ENCODE results near the gene TMEM191C.
"Not testable (repeated sequence)": the region's sequence is repeated elsewhere in the genome, so short reads cannot be mapped to it uniquely, and the experiment has no call there.

Gene TMEM191C

GRCh38 chr22:21512022-21512421 is 44.8 kb downstream of the TMEM191C start:
- FAIRE-seq; DNase-seq (ENCODE audit: insufficient read length, low spot score): not testable (repeated sequence)

- not testable (repeated sequence) for DNase-seq (ENCODE audit: insufficient read length, low spot score); FAIRE-seq
Observed at GRCh38 chr22:21514117-21514516, 46.9 kb downstream of the TMEM191C start.

DNA sequence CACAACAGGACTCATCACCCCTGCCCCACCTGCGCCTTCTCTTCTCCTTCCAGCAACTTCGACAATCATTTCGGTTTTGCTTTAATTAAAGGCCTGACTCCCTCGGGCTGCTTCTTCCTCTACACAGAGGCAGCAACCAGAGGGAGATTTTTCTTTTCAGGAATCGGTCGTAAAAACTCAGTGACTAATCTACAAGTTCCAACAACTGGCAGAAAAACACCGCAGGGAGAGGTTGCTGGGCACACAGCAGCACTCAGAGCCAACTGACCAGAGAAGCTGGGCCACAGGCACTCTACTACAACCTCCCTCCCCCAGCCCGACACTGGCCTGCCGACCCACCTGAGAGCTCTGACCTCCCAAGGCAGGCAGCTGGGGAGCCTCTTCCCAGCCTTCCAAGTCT is 48.0 kb downstream of the TMEM191C start:
- DNase-seq (ENCODE audit: insufficient read length, low spot score); FAIRE-seq: not testable (repeated sequence)

- not testable (repeated sequence) for DNase-seq (ENCODE audit: insufficient read length, low spot score); FAIRE-seq
Observed at GRCh38 chr22:21516522-21516921, 49.3 kb downstream of the TMEM191C start.

GRCh38 chr22:21516970-21517764 is 50.0 kb downstream of the TMEM191C start:
- FAIRE-seq; DNase-seq (ENCODE audit: insufficient read length, low spot score): not testable (repeated sequence)

Measured in GM12891 (cell line).